ENCODE results near the gene CD48.

- TF ChIP-seq, protein P1, sequence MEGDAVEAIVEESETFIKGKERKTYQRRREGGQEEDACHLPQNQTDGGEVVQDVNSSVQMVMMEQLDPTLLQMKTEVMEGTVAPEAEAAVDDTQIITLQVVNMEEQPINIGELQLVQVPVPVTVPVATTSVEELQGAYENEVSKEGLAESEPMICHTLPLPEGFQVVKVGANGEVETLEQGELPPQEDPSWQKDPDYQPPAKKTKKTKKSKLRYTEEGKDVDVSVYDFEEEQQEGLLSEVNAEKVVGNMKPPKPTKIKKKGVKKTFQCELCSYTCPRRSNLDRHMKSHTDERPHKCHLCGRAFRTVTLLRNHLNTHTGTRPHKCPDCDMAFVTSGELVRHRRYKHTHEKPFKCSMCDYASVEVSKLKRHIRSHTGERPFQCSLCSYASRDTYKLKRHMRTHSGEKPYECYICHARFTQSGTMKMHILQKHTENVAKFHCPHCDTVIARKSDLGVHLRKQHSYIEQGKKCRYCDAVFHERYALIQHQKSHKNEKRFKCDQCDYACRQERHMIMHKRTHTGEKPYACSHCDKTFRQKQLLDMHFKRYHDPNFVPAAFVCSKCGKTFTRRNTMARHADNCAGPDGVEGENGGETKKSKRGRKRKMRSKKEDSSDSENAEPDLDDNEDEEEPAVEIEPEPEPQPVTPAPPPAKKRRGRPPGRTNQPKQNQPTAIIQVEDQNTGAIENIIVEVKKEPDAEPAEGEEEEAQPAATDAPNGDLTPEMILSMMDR (IDR thresholded peaks at IDR 0.05; ENCODE audit: borderline replicate concordance, extremely low read depth, low read length, poor library complexity, severe bottlenecking) = peak; percentile 93
- TF ChIP-seq EZH2 (IDR thresholded peaks at IDR 0.05; ENCODE audit: borderline replicate concordance, low read depth, low read length, severe bottlenecking) = no peak
Measured at GRCh38 chr1:160675641-160676410, 35.8 kb downstream of the CD48 start.

All from DND-41 (cell line).